ENCODE results near the gene EMC6.

The EMC6 gene

GRCh38 chr17:3712811-3713463, 44.3 kb downstream of the EMC6 start:
- DNase-seq (ENCODE audit: low read depth): no peak

- DNase-seq (ENCODE audit: low read depth): no peak
These were observed 46.7 kb downstream of the EMC6 start for GRCh38 chr17:3715296-3715695.

DNA sequence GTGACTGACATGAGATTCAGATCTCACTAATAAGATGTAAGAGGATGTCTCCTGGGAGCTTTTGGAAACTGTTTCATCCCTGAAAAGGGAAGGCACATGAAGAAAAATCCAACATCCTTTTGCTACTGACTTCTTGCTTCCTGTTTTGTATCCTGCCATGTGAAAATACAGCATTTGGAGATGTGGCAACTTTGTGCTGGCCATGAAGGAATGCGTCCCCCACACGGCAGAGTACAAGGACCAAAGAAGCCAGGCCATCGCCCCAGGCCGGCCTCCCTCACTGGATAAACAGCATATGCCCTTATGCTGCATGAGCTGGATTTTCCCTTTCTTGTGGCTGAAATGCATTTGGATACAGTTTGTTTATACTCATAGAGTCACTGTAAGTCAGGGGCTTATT, 49.6 kb downstream of the EMC6 start:
- DNase-seq (ENCODE audit: low read depth): no peak

DNA sequence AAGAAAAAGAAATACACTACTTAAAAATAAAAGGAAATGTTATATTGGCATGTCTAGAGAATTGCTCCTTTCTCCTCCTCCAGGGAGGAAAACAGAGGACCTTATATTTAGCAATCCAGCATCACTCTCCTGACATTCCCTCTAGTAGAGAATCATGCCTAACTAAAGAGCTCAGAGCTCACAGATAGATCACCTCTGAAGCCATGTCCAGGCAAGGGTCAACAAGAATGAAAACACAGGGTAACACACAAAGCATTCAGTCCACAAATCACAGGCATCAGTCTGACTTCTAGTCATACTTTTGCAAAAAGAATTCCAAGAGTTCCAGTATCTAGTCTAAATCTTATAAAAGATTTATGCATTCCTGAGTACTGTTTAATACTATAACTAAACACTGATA, 50.7 kb downstream of the EMC6 start:
- DNase-seq (ENCODE audit: low read depth): no peak
